Fibroblast of upper back skin (primary cell): ENCODE data around the gene ARPC4.
"Not testable (repeated sequence)": the region's sequence is repeated elsewhere in the genome, so short reads cannot be mapped to it uniquely, and the experiment has no call there.

Experiments
- DNase-seq: peaks from one replicate; pipeline ENCODE4 v3.0.0-alpha.2; 2013

Gene ARPC4

DNA sequence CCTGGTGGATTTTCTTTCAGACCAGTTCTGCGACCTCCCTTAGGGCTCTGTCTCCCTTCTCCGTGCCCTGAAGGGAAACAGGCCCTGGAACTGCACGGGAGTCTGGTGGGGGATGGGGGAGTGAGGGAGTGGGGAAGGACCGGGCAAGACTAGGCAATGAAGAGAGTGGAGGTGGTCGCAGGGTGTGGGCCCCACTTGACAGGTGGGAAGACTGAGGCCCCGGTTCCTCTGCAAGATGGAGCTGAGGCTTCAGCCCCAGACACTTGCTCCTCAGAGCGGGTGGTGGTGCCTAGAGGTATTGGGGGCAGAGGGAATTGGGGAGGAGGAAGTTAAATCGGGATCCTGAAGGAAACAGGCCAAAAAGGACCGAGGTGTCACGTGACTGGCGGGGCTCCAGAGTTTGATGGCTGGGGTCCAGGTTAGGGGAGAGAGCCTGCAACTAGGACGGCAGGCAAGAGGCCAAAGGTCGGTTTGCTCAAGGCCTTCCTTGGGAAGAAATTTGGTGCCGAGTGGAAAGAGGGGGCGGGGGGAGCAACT lies 22.5 kb upstream of the ARPC4 start:
- no peak for DNase-seq

DNA sequence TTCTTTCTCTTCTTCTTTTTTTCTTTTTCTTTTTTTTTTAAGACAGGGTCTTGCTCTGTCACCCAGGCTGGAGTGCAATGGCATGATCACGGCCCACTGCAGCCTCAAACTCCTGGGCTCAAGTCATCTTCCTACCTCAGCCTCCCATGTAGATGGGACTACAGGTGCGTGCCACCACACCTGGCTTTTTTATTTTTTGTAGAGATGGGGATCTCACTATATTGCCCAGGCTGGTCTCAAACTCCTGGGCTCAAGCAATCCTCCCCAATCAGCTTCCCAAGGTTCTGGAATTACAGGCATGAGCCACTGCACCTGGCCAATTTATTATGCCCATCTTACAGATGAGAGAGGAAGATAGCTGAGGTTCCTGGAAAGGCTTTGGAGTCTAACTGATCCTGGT lies 21.9 kb upstream of the ARPC4 start:
- DNase-seq: not testable (repeated sequence)

DNA sequence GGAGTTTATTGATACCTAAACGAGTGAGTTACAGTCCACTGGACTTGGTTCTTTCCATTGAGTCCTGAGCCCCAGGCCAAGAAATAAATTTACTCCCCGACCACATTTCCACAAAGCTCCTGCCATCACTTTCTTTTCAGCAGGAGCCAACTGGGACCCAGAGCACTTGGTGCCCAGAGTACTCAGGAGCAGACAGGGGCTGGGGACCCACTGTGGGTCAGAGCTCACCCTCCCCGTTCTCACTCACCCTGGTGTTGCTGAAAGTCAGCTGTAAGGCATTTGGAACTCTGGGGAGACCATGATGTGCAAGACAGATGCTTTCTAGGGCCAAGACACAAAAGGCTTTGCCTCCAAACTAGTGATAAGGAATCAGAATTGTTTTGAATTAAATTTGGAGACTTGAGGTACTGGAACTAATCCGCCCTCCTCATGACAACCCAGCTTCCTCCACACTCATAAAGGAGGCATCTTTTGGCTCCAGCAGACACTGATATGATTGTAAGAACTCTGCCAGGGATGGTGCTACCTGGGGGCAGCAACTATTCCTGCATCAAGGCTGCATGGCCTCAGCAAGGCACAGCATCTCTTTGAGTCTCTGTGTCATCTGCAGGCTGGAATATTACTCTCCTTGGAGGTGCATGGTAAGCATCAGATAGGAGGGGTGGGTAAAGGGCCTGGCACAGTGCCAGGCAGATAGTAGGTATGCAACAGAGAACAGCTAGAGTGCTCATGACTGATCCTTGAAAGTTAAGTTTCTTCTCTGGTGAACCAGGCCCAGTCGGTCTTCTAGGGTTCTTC lies 15.8 kb upstream of the ARPC4 start:
- DNase-seq: no peak

DNA sequence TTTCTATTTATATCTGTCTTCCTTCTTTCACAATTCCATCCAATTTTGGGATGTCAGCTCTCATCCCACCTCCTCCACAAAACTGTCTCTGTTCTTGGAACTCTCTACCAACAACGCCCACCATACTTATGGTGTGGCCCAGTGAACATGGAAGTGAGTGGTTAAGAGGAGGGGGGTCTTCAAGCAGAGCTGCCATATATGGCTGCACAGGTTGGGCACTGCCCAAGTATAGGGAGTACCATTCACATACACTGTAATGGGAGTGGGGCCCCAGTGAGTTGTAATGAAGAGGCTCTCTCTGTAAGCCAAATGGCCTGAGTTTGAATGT lies 15.2 kb upstream of the ARPC4 start:
- DNase-seq: no peak

DNA sequence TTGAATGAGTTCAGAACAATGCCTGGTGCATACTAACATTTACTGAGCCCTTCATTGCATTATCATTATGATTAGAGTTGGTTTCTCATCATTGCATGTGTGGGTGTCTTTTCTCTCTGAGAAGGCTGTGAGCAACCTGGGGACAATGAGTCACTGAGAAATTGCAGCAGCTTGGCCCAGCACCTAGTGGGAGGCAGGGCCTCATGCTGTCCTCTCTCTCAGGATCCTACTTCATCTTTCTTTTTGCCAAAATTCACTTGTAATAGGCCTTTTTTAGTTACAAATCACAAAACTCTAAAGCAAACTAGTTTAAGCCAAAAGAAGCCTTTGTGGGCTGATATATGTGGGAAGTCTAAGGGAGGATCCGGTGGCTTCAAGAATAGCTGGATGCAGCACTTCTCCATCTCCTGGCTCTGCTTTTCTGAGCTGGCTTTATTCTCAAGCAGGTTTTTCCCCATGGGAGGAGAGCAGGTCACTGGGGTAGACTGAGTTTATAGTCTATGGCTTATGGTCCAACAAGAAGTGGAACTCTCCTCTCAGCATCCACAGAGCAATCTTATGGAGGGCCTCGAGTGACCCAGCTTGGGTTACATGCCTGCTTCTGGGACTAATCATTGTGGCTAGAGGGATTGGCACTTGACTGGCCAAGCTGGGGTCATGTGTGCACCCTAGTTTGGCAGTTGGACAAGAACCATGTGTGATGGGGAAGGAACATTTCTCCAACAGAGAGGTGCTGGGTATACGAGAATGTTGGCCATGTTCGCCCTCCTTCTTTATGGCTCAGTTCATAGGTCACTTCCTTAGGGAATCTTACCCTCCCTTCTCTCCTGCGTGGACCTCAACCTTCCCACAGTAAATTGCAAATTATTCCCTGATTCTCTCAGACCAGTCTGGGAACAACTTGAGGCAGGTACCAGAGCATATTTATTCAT lies 14.5 kb upstream of the ARPC4 start:
- peak; percentile 75 for DNase-seq

DNA sequence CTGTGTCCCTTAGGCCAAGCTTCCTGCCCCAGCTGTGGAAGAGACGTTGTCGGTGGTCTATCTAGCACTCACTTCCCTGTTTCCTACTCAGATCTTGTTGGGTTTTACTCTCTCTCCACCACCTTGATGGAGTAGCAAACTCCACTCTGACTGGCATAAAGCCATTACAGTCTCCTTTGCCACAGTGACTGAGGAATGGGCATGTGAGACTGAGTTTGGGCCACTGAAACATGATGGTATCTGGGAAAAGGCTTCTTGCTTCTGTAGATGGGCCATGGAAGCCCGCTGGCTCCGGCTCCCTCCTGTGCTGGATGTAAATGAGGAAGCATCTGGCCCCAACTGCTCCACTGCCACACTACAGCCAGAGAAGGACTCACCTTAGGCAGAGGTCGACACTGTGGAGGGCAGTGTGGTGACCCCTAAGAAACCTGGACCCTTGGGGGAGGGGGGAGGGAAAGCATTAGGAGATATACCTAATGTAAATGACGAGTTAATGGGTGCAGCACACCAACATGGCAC lies 13.7 kb upstream of the ARPC4 start:
- no peak for DNase-seq

DNA sequence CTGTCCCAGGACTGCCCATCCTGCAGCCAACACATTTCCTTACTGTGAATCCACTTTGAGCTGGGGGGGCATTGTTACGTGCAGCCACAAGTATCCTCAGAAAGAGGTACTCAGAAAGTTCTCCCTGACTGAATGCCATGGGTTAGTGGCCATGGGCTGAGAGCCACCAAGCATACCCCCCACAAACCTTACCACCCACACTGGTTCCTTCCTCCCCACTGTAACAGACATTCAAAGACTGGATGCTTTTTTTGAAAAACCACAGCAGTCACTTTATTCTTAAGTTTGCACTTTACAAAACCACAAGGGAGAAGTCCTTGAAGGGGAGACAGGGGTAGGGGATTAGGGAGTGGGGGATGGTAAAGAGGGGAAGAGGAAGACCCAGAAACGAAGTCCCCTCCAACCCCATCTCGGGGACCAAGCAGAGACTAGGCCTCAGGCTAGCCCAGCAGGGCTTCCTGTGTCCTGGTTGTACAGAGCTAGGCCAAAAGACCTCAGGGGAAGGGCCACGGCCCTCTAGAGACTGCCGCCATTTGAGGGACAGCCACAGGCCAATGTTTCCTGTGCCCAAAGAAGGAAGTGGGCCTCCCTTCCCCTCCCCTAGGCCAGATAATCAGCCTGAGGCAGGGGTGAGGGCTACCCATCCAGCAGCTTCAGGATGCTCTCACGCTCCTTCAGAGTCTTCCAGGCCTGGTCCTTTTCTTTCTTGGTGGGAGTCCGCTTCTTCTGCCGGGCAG lies 13.0 kb upstream of the ARPC4 start:
- no peak for DNase-seq

DNA sequence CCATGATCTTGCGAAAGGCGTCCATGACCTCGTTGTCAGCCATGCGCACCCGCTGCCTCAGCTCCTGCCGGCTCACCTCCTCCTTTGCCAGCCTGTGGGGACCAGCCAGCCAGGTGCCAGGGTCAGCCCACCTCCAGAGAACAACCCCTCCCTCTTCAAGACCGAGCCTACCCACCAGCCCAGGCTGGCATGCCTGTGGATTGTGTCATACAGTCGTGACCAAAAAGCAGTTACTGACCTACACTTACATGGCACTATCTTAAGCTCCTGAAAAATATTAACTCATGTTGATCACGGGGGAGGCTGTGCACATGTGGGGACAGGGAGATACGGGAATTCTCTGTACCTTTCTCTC lies 12.4 kb upstream of the ARPC4 start:
- DNase-seq: no peak

DNA sequence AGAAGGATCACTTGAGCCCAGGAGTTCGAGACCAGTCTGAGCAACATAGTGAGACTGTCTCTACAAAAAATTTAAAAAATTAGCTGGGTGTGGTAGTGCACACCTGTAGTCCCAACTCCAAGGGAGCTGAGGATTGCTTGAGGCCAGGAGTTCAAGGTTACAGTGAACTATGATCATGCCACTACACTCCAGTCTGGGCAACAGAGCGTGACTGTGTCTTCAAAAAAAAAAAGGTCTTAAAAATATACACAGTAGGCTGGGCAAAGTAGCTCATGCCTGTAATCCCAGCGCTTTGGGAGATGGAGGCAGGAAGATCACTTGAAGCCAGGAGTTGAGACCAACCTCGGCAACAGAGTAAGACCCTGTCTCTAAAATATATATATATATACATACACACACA lies 12.0 kb upstream of the ARPC4 start:
- no peak for DNase-seq

DNA sequence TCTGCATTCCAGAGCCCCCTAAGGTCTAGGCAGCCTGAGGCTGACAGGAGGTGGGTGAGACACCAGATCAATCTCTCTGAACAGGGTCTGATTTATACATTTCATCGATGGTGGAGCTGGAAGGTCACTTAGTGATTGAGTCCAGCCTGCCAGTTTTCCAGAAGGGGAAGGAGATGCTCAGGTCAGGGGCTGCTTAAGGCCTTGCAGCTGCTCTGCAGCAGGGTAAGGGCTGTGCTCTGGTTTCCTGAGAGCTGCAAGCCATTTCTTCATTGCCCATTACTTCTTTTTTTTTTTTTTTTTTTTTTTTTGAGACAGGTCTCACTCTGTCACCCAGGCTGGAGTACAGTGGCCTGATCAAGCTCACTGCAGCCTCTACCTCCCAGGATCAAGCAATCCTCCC lies 11.3 kb upstream of the ARPC4 start:
- DNase-seq: no peak

DNA sequence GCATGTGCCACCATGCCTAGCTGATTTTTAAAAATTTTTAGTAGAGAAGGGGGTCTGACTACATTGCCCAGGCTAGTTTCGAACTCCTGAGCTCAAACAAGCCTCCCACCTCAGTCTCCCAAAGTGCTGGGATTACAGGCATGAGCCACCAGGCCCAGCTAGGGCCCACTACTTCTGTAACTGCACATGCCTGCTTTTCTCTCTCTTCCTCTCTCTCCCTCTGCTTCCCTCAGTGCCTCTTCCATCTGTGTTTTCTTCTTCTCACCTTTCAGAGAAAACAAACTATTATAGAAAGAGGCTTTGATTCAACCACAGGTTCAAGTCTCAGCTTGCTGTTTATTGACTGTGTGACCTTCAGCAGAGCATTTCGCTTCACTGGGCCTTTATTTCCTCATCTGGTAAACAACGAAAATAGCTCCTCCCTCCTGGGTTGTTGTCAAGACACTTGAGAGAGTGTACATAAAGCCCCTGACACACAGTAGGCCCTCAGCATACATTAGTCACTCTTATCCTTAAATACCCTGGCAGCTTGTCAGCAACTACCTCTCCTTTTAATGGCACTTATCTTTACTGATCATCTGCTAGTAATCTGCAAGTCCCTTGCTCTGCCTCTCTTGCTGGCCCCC lies 10.8 kb upstream of the ARPC4 start:
- DNase-seq: no peak

DNA sequence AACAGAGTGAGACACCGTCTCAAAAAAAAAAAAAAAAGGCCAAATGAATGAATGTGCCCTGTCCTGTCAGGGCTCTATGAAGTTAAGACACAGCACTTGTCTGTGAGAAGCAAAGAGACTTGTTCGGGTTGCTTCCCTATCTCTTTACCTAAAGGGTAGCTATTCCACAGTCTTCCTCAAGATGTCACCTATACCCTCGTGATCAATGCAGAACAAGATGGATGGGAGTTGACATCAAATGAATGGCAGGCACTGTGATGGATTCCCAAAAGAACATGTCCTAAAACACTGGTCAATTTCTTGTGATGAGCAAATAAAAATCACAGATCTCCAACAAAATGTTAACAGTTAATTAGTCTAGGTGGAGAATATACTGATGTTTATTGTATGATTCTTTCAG lies 10.1 kb upstream of the ARPC4 start:
- DNase-seq: no peak

DNA sequence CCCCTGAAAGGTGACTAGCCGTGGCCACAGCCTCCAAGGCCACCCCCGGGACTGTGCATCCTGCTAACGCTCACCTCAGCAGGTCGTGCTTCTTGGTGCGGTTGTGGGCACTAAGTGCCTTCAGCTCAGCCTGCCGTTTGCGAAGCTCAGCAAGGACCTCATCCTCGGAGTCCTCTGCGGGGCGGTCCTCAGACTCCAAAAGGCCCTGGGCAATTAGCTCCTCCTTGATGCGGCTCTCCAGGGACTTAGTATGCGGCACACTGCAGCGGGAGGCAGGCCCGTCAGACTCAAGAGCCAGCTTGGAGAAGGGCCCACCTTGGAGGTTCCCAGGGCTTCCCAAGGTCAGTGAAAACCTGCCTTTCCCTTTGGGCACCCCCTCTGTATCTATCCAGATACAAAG lies 8.9 kb upstream of the ARPC4 start:
- no peak for DNase-seq

DNA sequence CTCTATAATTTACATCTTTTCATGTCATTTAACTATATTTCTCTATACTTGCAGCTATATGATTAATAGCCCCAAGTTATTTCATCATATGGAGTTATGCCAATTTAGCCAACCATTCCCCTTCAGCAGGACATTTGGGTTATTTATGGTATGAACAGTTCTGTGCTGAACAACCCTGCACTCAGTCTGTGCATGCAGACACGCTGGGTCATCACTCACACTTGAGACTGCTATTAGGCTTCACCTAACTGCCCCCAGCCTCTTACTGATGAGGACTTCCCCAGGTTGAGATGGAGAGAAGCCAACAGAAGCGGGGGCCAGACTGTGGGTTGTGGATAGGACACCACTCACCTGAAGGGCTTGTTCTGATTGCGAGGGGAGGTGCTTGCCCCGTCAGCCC lies 7.9 kb upstream of the ARPC4 start:
- DNase-seq: peak; percentile 69

DNA sequence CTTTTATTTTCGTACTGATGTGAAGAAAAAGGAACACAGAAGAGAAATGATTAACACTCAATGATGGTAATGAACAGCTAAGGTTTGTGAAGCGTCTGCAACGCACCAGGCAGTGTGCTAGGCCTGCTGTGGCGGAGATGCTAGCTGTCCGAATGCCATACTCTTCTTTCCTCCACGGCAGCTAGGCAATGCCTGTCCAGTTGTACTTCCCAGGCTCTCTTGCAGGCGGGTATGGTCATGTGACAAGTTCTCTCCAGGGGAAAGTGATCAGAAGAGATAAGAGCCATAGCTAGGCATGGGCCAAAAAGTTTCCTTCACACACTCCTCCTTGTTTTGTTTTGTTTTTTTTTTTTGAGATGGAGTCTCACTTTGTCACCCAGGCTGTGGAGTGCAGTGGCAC lies 7.3 kb upstream of the ARPC4 start:
- DNase-seq: no peak

DNA sequence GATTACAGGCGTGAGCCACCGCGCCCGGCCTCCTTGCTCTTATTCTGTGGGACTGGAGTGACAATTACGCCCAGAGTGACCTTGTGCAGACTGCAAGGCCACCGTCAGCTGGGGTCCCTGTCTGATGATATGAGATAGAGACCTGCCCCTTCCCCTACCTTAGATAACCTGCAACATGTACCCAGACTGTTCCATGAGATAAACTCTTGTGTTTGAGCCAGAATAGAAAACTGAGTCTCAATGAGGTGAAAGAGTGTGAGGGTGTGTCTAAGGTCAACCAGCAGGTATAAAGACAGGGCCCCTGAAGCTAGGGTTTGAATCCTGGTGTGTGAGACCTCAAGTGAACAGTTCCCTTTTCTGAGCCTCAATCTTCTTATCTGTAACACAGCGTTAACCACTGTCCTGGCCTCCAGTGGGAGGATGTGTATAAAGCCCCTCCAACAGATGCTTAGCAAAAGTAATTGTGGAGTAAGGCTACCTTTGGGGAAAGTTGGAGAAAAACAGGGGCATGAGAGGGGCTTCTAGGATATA lies 6.6 kb upstream of the ARPC4 start:
- no peak for DNase-seq

DNA sequence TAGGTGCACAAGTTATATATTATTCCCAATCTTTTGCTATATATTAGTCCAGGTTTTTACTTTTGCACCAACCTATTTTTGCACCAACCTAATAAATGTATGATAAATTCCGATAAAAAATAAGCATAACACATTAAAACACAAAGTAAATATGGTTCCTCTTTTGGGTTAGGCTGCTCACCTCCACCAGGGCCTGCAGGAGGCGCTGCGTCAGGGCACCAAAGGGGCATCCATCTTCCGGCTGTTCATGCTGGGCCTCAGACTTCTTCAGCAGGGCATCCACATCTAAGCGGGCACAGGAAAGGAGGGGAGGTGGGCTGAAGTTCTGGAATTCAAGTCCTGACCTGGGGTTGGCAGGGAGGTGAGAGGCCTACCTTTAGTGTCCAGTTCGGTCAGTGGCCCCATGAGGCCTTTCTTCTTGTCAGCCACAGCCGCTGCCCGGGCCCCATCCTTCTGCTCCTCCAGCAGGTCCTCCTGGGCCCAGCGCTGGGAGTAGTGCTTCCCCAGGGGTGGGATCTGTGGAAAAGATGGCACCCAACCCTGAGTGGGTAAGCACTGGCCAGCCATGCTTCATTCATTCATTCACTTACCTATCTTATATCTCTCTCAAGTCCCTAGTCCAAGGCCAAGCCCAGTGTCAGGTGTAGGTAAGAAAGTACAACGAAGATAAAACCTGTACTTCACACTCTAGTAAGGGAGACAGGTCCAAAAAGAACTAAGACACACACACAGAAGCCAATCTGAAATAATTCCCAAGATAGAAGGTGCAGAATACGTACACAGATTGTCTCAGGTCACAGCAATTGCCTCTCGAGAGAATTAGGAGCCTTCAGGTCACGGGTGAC lies 5.8 kb upstream of the ARPC4 start:
- no peak for DNase-seq

DNA sequence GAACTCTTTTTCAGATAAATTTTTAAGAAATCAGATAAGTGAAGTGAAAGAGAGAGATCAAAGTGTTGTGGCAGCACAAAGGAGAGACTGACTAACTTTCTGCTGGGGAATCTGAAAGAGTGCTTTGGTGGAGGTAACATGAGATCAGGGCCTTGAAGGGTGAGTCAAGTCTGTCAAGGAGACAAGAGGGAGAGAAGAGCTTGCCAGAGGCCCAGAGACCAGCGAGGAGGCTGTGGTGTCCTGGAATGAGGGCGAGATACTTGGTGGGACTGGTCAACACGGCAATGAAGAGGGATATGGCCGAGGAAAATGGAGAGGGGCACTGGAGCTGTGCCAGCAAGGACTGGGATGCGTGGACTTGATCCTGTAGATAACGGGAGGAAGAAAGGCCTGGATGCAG lies 5.2 kb upstream of the ARPC4 start:
- DNase-seq: no peak

DNA sequence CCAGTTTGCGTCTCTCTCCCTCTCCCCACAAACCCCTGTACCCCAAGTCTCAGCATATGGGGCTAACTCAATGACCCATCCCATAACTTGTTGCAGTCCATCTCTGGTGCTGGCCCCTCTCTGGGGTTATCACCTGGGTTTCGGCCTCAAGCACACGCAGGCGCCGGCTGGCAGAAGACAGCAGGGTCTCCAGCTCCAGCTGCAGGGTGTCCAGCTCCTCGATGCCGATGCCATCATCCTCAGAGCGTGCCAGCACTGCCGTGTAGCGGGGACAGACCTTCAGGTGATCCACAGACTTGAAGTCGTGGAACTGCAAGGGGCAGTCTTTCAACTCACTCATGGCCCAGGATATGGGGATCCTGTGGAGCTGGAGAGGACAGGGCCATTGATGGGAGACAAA lies 1.8 kb upstream of the ARPC4 start:
- no peak for DNase-seq

DNA sequence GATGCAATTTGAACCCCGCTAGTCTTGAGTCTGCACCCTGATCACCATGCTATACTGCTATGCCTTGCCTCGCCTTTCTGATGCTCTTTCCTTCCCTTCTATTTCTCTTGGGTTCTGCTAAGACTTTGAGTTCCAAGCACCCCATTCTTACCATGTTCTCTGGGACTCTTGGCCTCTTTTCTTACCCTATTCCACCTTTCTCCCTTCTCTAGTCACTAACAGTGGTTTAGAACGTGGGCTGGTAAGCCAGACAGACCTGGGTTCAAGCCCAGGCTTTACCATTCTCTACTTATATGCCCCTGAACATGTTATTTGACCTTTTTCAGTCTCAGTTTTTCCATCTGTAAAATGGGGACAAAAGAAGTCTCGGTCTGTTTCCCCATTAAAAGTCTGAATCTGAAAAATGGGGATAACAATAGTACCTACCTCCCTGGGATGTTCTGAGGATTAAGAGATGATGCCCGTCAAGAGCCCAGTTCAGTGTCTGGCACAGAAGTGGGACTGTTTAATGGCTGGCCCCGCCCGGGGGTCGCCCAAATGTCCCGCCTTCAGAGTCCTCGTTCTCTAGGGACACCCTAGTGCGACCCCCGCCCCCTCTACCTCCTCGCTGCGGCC lies 985 bp upstream of the ARPC4 start:
- DNase-seq: no peak

DNA sequence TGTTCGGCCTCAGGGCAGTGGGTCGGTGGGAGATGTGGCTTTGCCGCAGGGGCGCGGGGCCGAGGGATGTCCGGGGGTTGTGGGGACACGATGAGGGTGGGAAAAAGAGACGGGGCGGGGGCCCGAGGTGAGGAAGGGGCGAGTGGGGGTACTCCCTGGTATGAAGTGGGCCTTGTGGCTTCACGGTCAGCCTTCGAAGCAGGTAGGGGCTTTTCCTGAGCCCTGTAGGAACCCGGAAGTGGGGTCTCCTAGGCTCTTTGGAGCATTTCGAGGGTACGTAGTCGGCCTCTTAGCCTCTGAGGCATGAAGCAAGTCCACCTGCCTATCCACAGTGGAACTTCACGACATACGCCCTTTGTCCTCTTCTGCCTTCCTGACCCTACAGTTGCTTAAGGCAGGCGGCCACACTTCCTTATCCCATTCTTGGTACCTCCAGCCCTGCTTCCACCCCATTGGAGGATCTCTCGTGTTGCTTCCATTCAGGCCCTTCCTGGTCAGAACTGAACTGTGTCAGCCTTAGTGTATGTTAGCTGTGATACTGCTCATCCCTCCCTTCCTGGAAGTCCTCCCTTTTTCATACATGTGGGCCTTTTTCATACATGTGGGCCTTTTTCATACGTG lies 389 bp downstream of the ARPC4 start:
- DNase-seq: peak; percentile 29
